HepG2 (cell line): ENCODE data around the gene C1orf116. TPM values are rescaled to one million over a fixed set of nuclear protein-coding genes. Genes with fewer than 3 reads are reported as not detected.

Experiments
- HDAC2 ChIP-seq: sonication (generic); formaldehyde crosslinking; IDR thresholded peaks from 2 replicates; pipeline ENCODE4 v1.4.0; 2020; ENCODE audit warnings: missing genetic modification reagents
- HNF4G ChIP-seq, 2 experiments: sonication (generic) in 1 of 2; formaldehyde crosslinking in 1 of 2; IDR thresholded peaks; 2 replicates each; pipeline versions ENCODE4 v1.4.0 to v1.6.1; 2011 to 2020; ENCODE audit warnings: borderline replicate concordance in 2 of 2, low read depth in 2 of 2, mild to moderate bottlenecking in 2 of 2, low read length in 1 of 2, missing genetic modification reagents in 1 of 2, moderate library complexity in 1 of 2
- KDM5B ChIP-seq: sonication (generic); formaldehyde crosslinking; IDR thresholded peaks from 2 replicates; pipeline ENCODE4 v1.4.0; 2020; ENCODE audit warnings: missing genetic modification reagents, mild to moderate bottlenecking, borderline replicate concordance
- KLF15 ChIP-seq: sonication (generic); formaldehyde crosslinking; IDR thresholded peaks from 2 replicates; pipeline ENCODE4 v1.8.1; 2023; ENCODE audit warnings: borderline replicate concordance, mild to moderate bottlenecking, inconsistent platforms, missing genetic modification reagents, mixed read lengths
- RBFOX2 ChIP-seq: fragments of 200-400 bp; formaldehyde crosslinking; IDR thresholded peaks from 2 replicates; pipeline ENCODE4 v1.6.1; 2017; ENCODE audit warnings: low read depth, mild to moderate bottlenecking, low read length
- SP4 ChIP-seq: sonication (generic); formaldehyde crosslinking; IDR thresholded peaks from 2 replicates; pipeline ENCODE4 v1.8.1; 2023; ENCODE audit warnings: mild to moderate bottlenecking, missing genetic modification reagents
- TEAD3 ChIP-seq: optimal IDR thresholded peaks from 2 replicates; pipeline ENCODE3; 2016; ENCODE audit warnings: borderline replicate concordance
- ZNF207 ChIP-seq: fragments of 450-650 bp; IDR thresholded peaks from 2 replicates; pipeline ENCODE4 v1.6.1; 2016; ENCODE audit warnings: antibody characterized with exemption, borderline replicate concordance
- ZNF282 ChIP-seq: fragments of 450-650 bp; IDR thresholded peaks from 2 replicates; pipeline ENCODE4 v1.6.1; 2018; ENCODE audit not compliant: partially characterized antibody
- ZNF441 ChIP-seq: sonication (generic); formaldehyde crosslinking; IDR thresholded peaks from 2 replicates; pipeline ENCODE4 v1.7.0; 2021; ENCODE audit warnings: missing genetic modification reagents, borderline replicate concordance
- polyA plus RNA-seq, 8 experiments: library from polyadenylated mRNA; depleted of rRNA in 3 of 8; stranded (reverse) in 7 of 8; unstranded in 1 of 8; fragments of >200 nt; fragmentation: Illumina TruSeq in 4 of 8; extraction: Trizol in 4 of 8; gene quantifications; 2 replicates each; pipeline versions ENCODE4 v1.2.1 to v1.2.3, GENCODE V29; 2011 to 2016; ENCODE audit warnings: low read depth in 4 of 8, missing spikeins in 1 of 8, mixed read lengths in 1 of 8; ENCODE audit not compliant: insufficient read depth in 1 of 8
- total RNA-seq, 5 experiments: library from RNA; depleted of rRNA; stranded (reverse); fragments of >200 nt; fragmentation: Illumina TruSeq; extraction: Trizol; gene quantifications; 2 replicates each; pipeline ENCODE4 v1.2.3, GENCODE V29; 2016; ENCODE audit warnings: low read depth in 1 of 5
- TF ChIP-seq, protein P1 (sequence below), 2 experiments: fragments of 450-650 bp in 1 of 2; sonication (generic) in 1 of 2; formaldehyde crosslinking in 1 of 2; IDR thresholded peaks; 2 replicates each; pipeline versions ENCODE4 v1.6.1 to v1.8.0; 2016 to 2022; ENCODE audit warnings: antibody characterized with exemption in 1 of 2, mild to moderate bottlenecking in 1 of 2, missing genetic modification reagents in 1 of 2
- TF ChIP-seq, protein P2 (sequence below): sonication (generic); formaldehyde crosslinking; conservative IDR thresholded peaks from 2 replicates; pipeline ENCODE4 v1.4.0; 2020; ENCODE audit warnings: missing genetic modification reagents
- TF ChIP-seq, protein P3 (sequence below): sonication (generic); formaldehyde crosslinking; IDR thresholded peaks from 2 replicates; pipeline ENCODE4 v1.8.1; 2023; ENCODE audit warnings: mild to moderate bottlenecking, inconsistent platforms, moderate library complexity, missing genetic modification reagents, borderline replicate concordance

C1orf116 gene
- total and polyA plus RNA-seq, 2 of the 13 experiments (the other 11 are each of a cell fraction or from before 2014, with no cell fraction given) = 0.51 to 0.95 TPM

DNA sequence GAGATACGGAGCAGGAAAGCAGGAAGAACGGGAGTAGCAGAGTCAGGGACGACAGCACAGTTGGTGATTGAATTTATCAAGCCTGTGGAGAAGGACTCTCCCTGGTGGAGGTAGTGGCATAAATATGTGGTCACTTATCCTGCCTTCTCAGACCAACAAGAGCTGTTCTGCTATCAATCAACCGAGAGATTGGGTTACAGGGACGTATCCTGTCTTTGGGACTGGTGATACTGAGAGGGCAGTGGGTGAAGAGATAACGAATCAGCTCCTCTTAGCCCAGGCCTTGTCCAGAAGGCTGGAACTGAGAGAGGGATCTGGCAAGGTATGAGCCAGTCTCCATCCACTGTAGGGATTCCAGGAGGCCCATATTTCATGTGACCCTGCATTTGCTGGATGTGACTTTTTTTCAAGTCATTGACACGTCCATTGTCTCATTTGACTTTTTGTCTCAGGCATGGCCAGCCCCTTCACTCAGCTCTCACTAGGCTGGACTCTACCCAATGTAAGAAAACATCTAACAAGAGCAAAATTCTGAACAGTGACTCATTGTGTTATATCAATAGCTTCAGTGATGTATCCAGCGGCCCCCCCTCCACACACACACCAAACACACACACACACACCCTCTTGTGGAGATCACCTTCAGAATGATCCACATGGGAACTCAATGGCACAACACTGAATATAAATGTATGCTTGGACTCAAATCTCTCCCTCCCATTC is 11.3 kb downstream of the C1orf116 start (continued):
- TF ChIP-seq KDM5B (CRISPR knock-in tag) (no peak), HDAC2 (CRISPR knock-in tag) (no peak), ZNF207 (no peak), ZNF282 (no peak), KLF15 (CRISPR knock-in tag) (no peak), SP4 (CRISPR knock-in tag) (0 out of 2 replicates have a peak, but pooled peaks have one; percentile 41), TEAD3 (no peak), HNF4G (IDR thresholded peaks at IDR 0.05; ENCODE audit: borderline replicate concordance, low read depth, low read length) (no peak), HNF4G (CRISPR knock-in tag; IDR thresholded peaks at IDR 0.05; ENCODE audit: borderline replicate concordance, low read depth) (no peak), ZNF441 (CRISPR knock-in tag) (no peak), RBFOX2 (0 out of 2 replicates have a peak, but pooled peaks have one; percentile 26)
- TF ChIP-seq, protein P1, sequence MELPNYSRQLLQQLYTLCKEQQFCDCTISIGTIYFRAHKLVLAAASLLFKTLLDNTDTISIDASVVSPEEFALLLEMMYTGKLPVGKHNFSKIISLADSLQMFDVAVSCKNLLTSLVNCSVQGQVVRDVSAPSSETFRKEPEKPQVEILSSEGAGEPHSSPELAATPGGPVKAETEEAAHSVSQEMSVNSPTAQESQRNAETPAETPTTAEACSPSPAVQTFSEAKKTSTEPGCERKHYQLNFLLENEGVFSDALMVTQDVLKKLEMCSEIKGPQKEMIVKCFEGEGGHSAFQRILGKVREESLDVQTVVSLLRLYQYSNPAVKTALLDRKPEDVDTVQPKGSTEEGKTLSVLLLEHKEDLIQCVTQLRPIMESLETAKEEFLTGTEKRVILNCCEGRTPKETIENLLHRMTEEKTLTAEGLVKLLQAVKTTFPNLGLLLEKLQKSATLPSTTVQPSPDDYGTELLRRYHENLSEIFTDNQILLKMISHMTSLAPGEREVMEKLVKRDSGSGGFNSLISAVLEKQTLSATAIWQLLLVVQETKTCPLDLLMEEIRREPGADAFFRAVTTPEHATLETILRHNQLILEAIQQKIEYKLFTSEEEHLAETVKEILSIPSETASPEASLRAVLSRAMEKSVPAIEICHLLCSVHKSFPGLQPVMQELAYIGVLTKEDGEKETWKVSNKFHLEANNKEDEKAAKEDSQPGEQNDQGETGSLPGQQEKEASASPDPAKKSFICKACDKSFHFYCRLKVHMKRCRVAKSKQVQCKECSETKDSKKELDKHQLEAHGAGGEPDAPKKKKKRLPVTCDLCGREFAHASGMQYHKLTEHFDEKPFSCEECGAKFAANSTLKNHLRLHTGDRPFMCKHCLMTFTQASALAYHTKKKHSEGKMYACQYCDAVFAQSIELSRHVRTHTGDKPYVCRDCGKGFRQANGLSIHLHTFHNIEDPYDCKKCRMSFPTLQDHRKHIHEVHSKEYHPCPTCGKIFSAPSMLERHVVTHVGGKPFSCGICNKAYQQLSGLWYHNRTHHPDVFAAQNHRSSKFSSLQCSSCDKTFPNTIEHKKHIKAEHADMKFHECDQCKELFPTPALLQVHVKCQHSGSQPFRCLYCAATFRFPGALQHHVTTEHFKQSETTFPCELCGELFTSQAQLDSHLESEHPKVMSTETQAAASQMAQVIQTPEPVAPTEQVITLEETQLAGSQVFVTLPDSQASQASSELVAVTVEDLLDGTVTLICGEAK (IDR thresholded peaks at IDR 0.05) = no peak
- TF ChIP-seq, protein P1 (CRISPR knock-in tag; IDR thresholded peaks at IDR 0.05) = no peak
- TF ChIP-seq, protein P2, sequence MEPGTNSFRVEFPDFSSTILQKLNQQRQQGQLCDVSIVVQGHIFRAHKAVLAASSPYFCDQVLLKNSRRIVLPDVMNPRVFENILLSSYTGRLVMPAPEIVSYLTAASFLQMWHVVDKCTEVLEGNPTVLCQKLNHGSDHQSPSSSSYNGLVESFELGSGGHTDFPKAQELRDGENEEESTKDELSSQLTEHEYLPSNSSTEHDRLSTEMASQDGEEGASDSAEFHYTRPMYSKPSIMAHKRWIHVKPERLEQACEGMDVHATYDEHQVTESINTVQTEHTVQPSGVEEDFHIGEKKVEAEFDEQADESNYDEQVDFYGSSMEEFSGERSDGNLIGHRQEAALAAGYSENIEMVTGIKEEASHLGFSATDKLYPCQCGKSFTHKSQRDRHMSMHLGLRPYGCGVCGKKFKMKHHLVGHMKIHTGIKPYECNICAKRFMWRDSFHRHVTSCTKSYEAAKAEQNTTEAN (CRISPR knock-in tag) = peak; percentile 48; the same call in 1 of the 2 replicates
- TF ChIP-seq, protein P3, sequence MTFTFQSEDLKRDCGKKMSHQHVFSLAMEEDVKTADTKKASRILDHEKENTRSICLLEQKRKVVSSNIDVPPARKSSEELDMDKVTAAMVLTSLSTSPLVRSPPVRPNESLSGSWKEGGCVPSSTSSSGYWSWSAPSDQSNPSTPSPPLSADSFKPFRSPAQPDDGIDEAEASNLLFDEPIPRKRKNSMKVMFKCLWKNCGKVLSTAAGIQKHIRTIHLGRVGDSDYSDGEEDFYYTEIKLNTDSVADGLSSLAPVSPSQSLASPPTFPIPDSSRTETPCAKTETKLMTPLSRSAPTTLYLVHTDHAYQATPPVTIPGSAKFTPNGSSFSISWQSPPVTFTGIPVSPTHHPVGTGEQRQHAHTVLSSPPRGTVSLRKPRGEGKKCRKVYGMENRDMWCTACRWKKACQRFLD (CRISPR knock-in tag) = no peak
